H9 (cell line): Measurements from ENCODE around the gene NFIX. TPM values are rescaled to one million over a fixed set of nuclear protein-coding genes. Genes with fewer than 3 reads are reported as not detected.

ENCODE experiments used
- DNase-seq: peaks from one replicate; pipeline ENCODE4 v3.0.0-alpha.2; 2017
- H2AFZ ChIP-seq: one replicate; pipeline ENCODE4 v1.6.1; 2013; ENCODE audit warnings: mild to moderate bottlenecking, low read length, control low read depth, moderate library complexity
- H2AK5ac ChIP-seq: 2 replicates; pipeline ENCODE4 v1.6.1; 2013; ENCODE audit warnings: low read length, control low read depth, mixed read lengths; ENCODE audit not compliant: insufficient read length
- H2BK120ac ChIP-seq: one replicate; pipeline ENCODE4 v1.6.1; 2013; ENCODE audit warnings: low read depth, mild to moderate bottlenecking, low read length, control low read depth, inconsistent platforms; ENCODE audit not compliant: poor library complexity, severe bottlenecking
- H2BK12ac ChIP-seq: 2 replicates; pipeline ENCODE4 v1.6.1; 2013; ENCODE audit warnings: low read length, control low read depth, mixed read lengths, low read depth; ENCODE audit not compliant: insufficient read length
- H2BK15ac ChIP-seq: 2 replicates; pipeline ENCODE4 v1.6.1; 2013; ENCODE audit warnings: low read depth, low read length, control low read depth
- H2BK20ac ChIP-seq: one replicate; pipeline ENCODE4 v1.6.1; 2013; ENCODE audit warnings: low read depth, mild to moderate bottlenecking, low read length, control low read depth, inconsistent platforms; ENCODE audit not compliant: poor library complexity, severe bottlenecking
- H2BK5ac ChIP-seq: 2 replicates; pipeline ENCODE4 v1.6.1; 2013; ENCODE audit warnings: low read length, control low read depth, mixed read lengths; ENCODE audit not compliant: insufficient read length
- H3K14ac ChIP-seq: 2 replicates; pipeline ENCODE4 v1.6.1; 2013; ENCODE audit warnings: low read length, control low read depth; ENCODE audit not compliant: insufficient read depth
- H3K18ac ChIP-seq: 2 replicates; pipeline ENCODE4 v1.6.1; 2013; ENCODE audit warnings: low read depth, mild to moderate bottlenecking, mixed read lengths, low read length, control low read depth; ENCODE audit not compliant: insufficient read length
- H3K23ac ChIP-seq: 2 replicates; pipeline ENCODE4 v1.6.1; 2013; ENCODE audit warnings: low read length, control low read depth, mixed read lengths, low read depth; ENCODE audit not compliant: insufficient read length
- H3K23me2 ChIP-seq: 2 replicates; pipeline ENCODE4 v1.6.1; 2013; ENCODE audit warnings: low read depth, mild to moderate bottlenecking, mixed read lengths, low read length, control low read depth; ENCODE audit not compliant: insufficient read length, poor library complexity, severe bottlenecking
- H3K27ac ChIP-seq: 2 replicates; pipeline ENCODE4 v1.5.1; 2013; ENCODE audit warnings: low read length, control low read depth, mixed read lengths, low read depth; ENCODE audit not compliant: insufficient read length
- H3K27me3 ChIP-seq: 2 replicates; pipeline ENCODE4 v1.6.1; 2013; ENCODE audit warnings: low read length, control low read depth, inconsistent platforms; ENCODE audit not compliant: insufficient read depth
- H3K4ac ChIP-seq: 2 replicates; pipeline ENCODE4 v1.6.1; 2013; ENCODE audit warnings: low read depth, mild to moderate bottlenecking, control low read depth, inconsistent platforms, low read length, moderate library complexity
- H3K4me1 ChIP-seq: 2 replicates; pipeline ENCODE4 v1.6.1; 2013; ENCODE audit warnings: low read length, control low read depth, inconsistent platforms; ENCODE audit not compliant: insufficient read depth
- H3K4me2 ChIP-seq: 2 replicates; pipeline ENCODE4 v1.6.1; 2013; ENCODE audit warnings: low read length, control low read depth, mixed read lengths; ENCODE audit not compliant: insufficient read length, insufficient read depth
- H3K56ac ChIP-seq: 2 replicates; pipeline ENCODE4 v1.6.1; 2013; ENCODE audit warnings: low read depth, mild to moderate bottlenecking, mixed read lengths, low read length, control low read depth; ENCODE audit not compliant: insufficient read length
- H3K79me1 ChIP-seq: 2 replicates; pipeline ENCODE4 v1.6.1; 2013; ENCODE audit warnings: low read depth, mild to moderate bottlenecking, moderate library complexity, low read length, control low read depth, inconsistent platforms; ENCODE audit not compliant: insufficient read depth, poor library complexity, severe bottlenecking
- H3K79me2 ChIP-seq: 2 replicates; pipeline ENCODE4 v1.6.1; 2013; ENCODE audit warnings: low read length, control low read depth, inconsistent platforms; ENCODE audit not compliant: insufficient read depth
- H3K9ac ChIP-seq: 2 replicates; pipeline ENCODE4 v1.6.1; 2013; ENCODE audit warnings: low read length, control low read depth, mixed read lengths; ENCODE audit not compliant: insufficient read length; ENCODE audit errors: extremely low read depth
- H3K9me3 ChIP-seq: one replicate; pipeline ENCODE4 v1.6.1; 2013; ENCODE audit warnings: low read depth, low read length, inconsistent platforms; ENCODE audit not compliant: control insufficient read depth
- H3T11ph ChIP-seq: one replicate; pipeline ENCODE4 v1.6.1; 2013; ENCODE audit warnings: mild to moderate bottlenecking, low read length, control low read depth, inconsistent platforms
- H4K20me1 ChIP-seq: one replicate; pipeline ENCODE4 v1.6.1; 2013; ENCODE audit not compliant: control insufficient read depth, insufficient read length, insufficient read depth
- H4K5ac ChIP-seq: 2 replicates; pipeline ENCODE4 v1.6.1; 2013; ENCODE audit warnings: low read depth, mild to moderate bottlenecking, mixed read lengths, low read length, control low read depth; ENCODE audit not compliant: insufficient read length
- H4K8ac ChIP-seq: replicated peaks from 2 replicates; pipeline ENCODE4 v1.6.1; 2013; ENCODE audit warnings: low read length, control low read depth, mixed read lengths, low read depth; ENCODE audit not compliant: insufficient read length
- H4K91ac ChIP-seq: 2 replicates; pipeline ENCODE4 v1.6.1; 2013; ENCODE audit warnings: low read depth, mild to moderate bottlenecking, moderate library complexity, mixed read lengths, low read length, control low read depth; ENCODE audit not compliant: insufficient read length
- H3K27ac Mint-ChIP-seq, 3 experiments: 2 replicates in 2 of 3; 3 replicates in 1 of 3; pipeline ENCODE4 v1.8.0; 2020 to 2021; ENCODE audit warnings: mixed read lengths in 3 of 3, mild to moderate bottlenecking in 1 of 3, moderate library complexity in 1 of 3
- H3K27me3 Mint-ChIP-seq: 2 replicates; pipeline ENCODE4 v1.8.0; 2021; ENCODE audit warnings: low read depth, mild to moderate bottlenecking, moderate library complexity, mixed read lengths
- H3K36me3 Mint-ChIP-seq, 3 experiments: 2 replicates in 2 of 3; 3 replicates in 1 of 3; pipeline ENCODE4 v1.8.0; 2020 to 2021; ENCODE audit warnings: low read depth in 3 of 3, mixed read lengths in 3 of 3; ENCODE audit not compliant: insufficient read depth in 1 of 3
- H3K4me1 Mint-ChIP-seq, 2 experiments: 2 replicates each; pipeline ENCODE4 v1.8.0; 2020; ENCODE audit warnings: mixed read lengths in 2 of 2
- H3K4me3 Mint-ChIP-seq, 2 experiments: 2 replicates in 1 of 2; 3 replicates in 1 of 2; pipeline ENCODE4 v1.8.0; 2020 to 2021; ENCODE audit warnings: mild to moderate bottlenecking in 2 of 2, mixed read lengths in 2 of 2, moderate library complexity in 1 of 2
- H3K9me3 Mint-ChIP-seq, 2 experiments: 2 replicates in 1 of 2; 3 replicates in 1 of 2; pipeline ENCODE4 v1.8.0; 2020; ENCODE audit warnings: mild to moderate bottlenecking in 2 of 2, mixed read lengths in 2 of 2, moderate library complexity in 1 of 2
- WGBS: extraction: QIAGEN DNeasy Blood & Tissue Kit; methylation state at CpG from one replicate; pipeline ENCODE4 v1.1.7; 2013; ENCODE audit warnings: missing lambda C conversion rate, low lambda C conversion rate, mixed read lengths; ENCODE audit not compliant: insufficient read length; ENCODE audit errors: extremely low coverage; 5-methylcytosine and 5-hydroxymethylcytosine counted together
- total RNA-seq: library from RNA; stranded (reverse); gene quantifications from 2 replicates; pipeline ENCODE4 v1.2.1, GENCODE V29; 2021
- TF ChIP-seq, protein P1 (sequence below): fragments of 200-600 bp; sonication (generic); conservative IDR thresholded peaks from 3 replicates; pipeline ENCODE4 v1.8.0; 2021; ENCODE audit warnings: antibody characterized with exemption, mild to moderate bottlenecking

NFIX gene
- total RNA-seq, 1 experiment from 2014 or later = 0.31 TPM

DNA sequence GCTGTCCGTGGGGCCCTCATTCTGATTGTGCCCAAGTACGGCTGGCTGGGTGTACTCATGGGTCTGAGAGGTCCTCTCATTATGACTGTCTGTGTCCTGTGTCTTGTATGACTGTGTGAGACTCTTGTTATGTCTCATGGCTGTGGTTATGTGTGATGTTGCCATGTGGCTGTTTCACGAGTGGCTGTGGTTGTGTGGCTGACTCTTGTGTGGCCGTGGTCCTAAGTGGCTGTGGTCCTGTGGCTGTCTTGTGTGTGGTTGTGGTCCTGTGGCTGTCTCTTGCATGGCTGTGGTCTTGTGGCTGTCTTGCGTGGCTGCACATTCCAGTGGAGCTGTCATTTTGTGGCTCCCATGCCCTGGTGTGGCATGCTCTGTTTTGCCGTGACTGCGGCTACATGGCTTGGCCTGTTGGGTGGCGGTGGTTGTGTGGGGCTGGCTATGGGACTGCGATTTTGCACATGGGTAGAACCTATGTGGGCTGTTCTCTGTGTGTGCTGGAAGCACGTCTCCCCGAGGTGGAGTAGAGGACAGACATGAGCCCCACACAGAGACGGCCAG is 104.8 kb downstream of the NFIX start:
- Mint-ChIP-seq H3K27me3 (peaks cover 74% of the 10 kb centered on the region), H3K4me3 (peak overlapping the region in 1 of 2 experiments; percentile 63; a peak in 2 of 5 replicates), H3K27ac (no peak overlapping the region), H3K9me3 (peaks cover 7% of the 10 kb centered on the region in 2 experiments; a peak in 4 of 5 replicates), H3K4me1 (peaks cover 21 to 35% of the 10 kb centered on the region in 2 experiments), H3K36me3 (peaks cover 0 to 3% (median 2%) of the 10 kb centered on the region in 3 experiments; a peak in 3 of 7 replicates)
- no peak overlapping the region for H3K9ac ChIP-seq
- no peaks in the 10 kb centered on the region for H3K79me2 ChIP-seq
- WGBS = no CpG with 5 or more reads among the region's 12 CpGs
- no peak overlapping the region for H2AK5ac ChIP-seq
- no peak overlapping the region for H4K8ac ChIP-seq
- no peak overlapping the region for H3K27ac ChIP-seq
- no peak for DNase-seq
- H3K23ac ChIP-seq = no peak overlapping the region
- H3K23me2 ChIP-seq = peaks cover 12% of the 10 kb centered on the region
- H4K20me1 ChIP-seq = peaks cover 3% of the 10 kb centered on the region
- H3K27me3 ChIP-seq = peaks cover 33% of the 10 kb centered on the region; the same call in 1 of the 2 replicates
- no peak overlapping the region for H3K4me2 ChIP-seq
- H3K4me1 ChIP-seq = no peaks in the 10 kb centered on the region
- H4K5ac ChIP-seq = no peak overlapping the region
- H3K9me3 ChIP-seq = no peaks in the 10 kb centered on the region
- H2BK15ac ChIP-seq = no peak overlapping the region
- no peak overlapping the region for H3K56ac ChIP-seq
- no peak overlapping the region for H2BK12ac ChIP-seq
- H2BK5ac ChIP-seq = no peak overlapping the region
- H3K79me1 ChIP-seq = no peaks in the 10 kb centered on the region
- no peak overlapping the region for H3K18ac ChIP-seq
- no peak overlapping the region for H3K14ac ChIP-seq
- H3K4ac ChIP-seq = no peak overlapping the region
- H3T11ph ChIP-seq = no peak overlapping the region
- no peak overlapping the region for H2BK20ac ChIP-seq
- no peak overlapping the region for H2AFZ ChIP-seq
- TF ChIP-seq, protein P1, sequence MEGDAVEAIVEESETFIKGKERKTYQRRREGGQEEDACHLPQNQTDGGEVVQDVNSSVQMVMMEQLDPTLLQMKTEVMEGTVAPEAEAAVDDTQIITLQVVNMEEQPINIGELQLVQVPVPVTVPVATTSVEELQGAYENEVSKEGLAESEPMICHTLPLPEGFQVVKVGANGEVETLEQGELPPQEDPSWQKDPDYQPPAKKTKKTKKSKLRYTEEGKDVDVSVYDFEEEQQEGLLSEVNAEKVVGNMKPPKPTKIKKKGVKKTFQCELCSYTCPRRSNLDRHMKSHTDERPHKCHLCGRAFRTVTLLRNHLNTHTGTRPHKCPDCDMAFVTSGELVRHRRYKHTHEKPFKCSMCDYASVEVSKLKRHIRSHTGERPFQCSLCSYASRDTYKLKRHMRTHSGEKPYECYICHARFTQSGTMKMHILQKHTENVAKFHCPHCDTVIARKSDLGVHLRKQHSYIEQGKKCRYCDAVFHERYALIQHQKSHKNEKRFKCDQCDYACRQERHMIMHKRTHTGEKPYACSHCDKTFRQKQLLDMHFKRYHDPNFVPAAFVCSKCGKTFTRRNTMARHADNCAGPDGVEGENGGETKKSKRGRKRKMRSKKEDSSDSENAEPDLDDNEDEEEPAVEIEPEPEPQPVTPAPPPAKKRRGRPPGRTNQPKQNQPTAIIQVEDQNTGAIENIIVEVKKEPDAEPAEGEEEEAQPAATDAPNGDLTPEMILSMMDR = no peak
- H2BK120ac ChIP-seq = no peak overlapping the region
- H4K91ac ChIP-seq = no peak overlapping the region
